ENCODE results near the gene IGFN1. TPM values are rescaled to one million over a fixed set of nuclear protein-coding genes. Genes with fewer than 3 reads are reported as not detected.
"Not testable (repeated sequence)": the region's sequence is repeated elsewhere in the genome, so short reads cannot be mapped to it uniquely, and the experiment has no call there.

Gene IGFN1
- total RNA-seq, 1 experiment from 2014 or later = 0.24 TPM

- no peaks in the 10 kb centered on the region for H3K36me3 ChIP-seq (replicated peaks; ENCODE audit: control insufficient read depth, insufficient read depth, low read length)
- no peaks in the 10 kb centered on the region for H3K27me3 ChIP-seq (ENCODE audit: control insufficient read depth, insufficient read depth, low read length)
- no peak overlapping the region for H3K4me3 ChIP-seq (ENCODE audit: insufficient read depth, low read depth, low read length)
- DNase-seq = peak; percentile 20
Measured at GRCh38 chr1:201223852-201224665, 33.4 kb downstream of the IGFN1 start.

GRCh38 chr1:201224666-201225370 is 34.2 kb downstream of the IGFN1 start:
- no peak for DNase-seq
- no peaks in the 10 kb centered on the region for H3K36me3 ChIP-seq (replicated peaks; ENCODE audit: control insufficient read depth, insufficient read depth, low read length)
- no peak overlapping the region for H3K4me3 ChIP-seq (ENCODE audit: insufficient read depth, low read depth, low read length)
- H3K27me3 ChIP-seq (ENCODE audit: control insufficient read depth, insufficient read depth, low read length) = no peaks in the 10 kb centered on the region

GRCh38 chr1:201226178-201226514 is 35.5 kb downstream of the IGFN1 start:
- H3K36me3 ChIP-seq (replicated peaks; ENCODE audit: control insufficient read depth, insufficient read depth, low read length) = no peaks in the 10 kb centered on the region

GRCh38 chr1:201226859-201227488 is 36.4 kb downstream of the IGFN1 start:
- no peaks in the 10 kb centered on the region for H3K27me3 ChIP-seq (ENCODE audit: control insufficient read depth, insufficient read depth, low read length)
- H3K4me3 ChIP-seq (ENCODE audit: insufficient read depth, low read depth, low read length) = no peak overlapping the region
- no peaks in the 10 kb centered on the region for H3K36me3 ChIP-seq (replicated peaks; ENCODE audit: control insufficient read depth, insufficient read depth, low read length)
- peak; percentile 54 for DNase-seq

More at GRCh38 chr1:201226178-201226514, 35.5 kb downstream of the IGFN1 start:
- no peaks in the 10 kb centered on the region for H3K27me3 ChIP-seq (ENCODE audit: control insufficient read depth, insufficient read depth, low read length)
- no peak for DNase-seq
- no peak overlapping the region for H3K4me3 ChIP-seq (ENCODE audit: insufficient read depth, low read depth, low read length)

GRCh38 chr1:201228011-201228983 is 37.7 kb downstream of the IGFN1 start:
- H3K36me3 ChIP-seq (replicated peaks; ENCODE audit: control insufficient read depth, insufficient read depth, low read length) = no peaks in the 10 kb centered on the region
- no peaks in the 10 kb centered on the region for H3K27me3 ChIP-seq (ENCODE audit: control insufficient read depth, insufficient read depth, low read length)
- H3K4me3 ChIP-seq (ENCODE audit: insufficient read depth, low read depth, low read length) = no peak overlapping the region
- peak; percentile 15 for DNase-seq

GRCh38 chr1:201229095-201229494 is 38.5 kb downstream of the IGFN1 start:
- Histone ChIP-seq H3K4me3 (ENCODE audit: insufficient read depth, low read depth, low read length) (no peak overlapping the region), H3K27me3 (ENCODE audit: control insufficient read depth, insufficient read depth, low read length) (no peaks in the 10 kb centered on the region), H3K36me3 (replicated peaks; ENCODE audit: control insufficient read depth, insufficient read depth, low read length) (no peaks in the 10 kb centered on the region)
- DNase-seq = peak; percentile 15

- Histone ChIP-seq H3K4me3 (ENCODE audit: insufficient read depth, low read depth, low read length) (no peak overlapping the region), H3K36me3 (replicated peaks; ENCODE audit: control insufficient read depth, insufficient read depth, low read length) (no peaks in the 10 kb centered on the region), H3K27me3 (ENCODE audit: control insufficient read depth, insufficient read depth, low read length) (no peaks in the 10 kb centered on the region)
- peak; percentile 51 for DNase-seq
Measured at GRCh38 chr1:201229771-201230635, 39.4 kb downstream of the IGFN1 start.

- Histone ChIP-seq H3K4me3 (ENCODE audit: insufficient read depth, low read depth, low read length) (no peak overlapping the region), H3K36me3 (replicated peaks; ENCODE audit: control insufficient read depth, insufficient read depth, low read length) (no peaks in the 10 kb centered on the region)
- no peak for DNase-seq
Measured at GRCh38 chr1:201230676-201231075, 40.1 kb downstream of the IGFN1 start.

GRCh38 chr1:201239646-201240045 is 49.0 kb downstream of the IGFN1 start:
- H3K27me3 ChIP-seq (ENCODE audit: control insufficient read depth, insufficient read depth, low read length); DNase-seq; H3K4me3 ChIP-seq (ENCODE audit: insufficient read depth, low read depth, low read length); H3K36me3 ChIP-seq (replicated peaks; ENCODE audit: control insufficient read depth, insufficient read depth, low read length): not testable (repeated sequence)

More at GRCh38 chr1:201230676-201231075, 40.1 kb downstream of the IGFN1 start:
- no peaks in the 10 kb centered on the region for H3K27me3 ChIP-seq (ENCODE audit: control insufficient read depth, insufficient read depth, low read length)

GRCh38 chr1:201240171-201240570 is 49.5 kb downstream of the IGFN1 start:
- no peaks in the 10 kb centered on the region for H3K36me3 ChIP-seq (replicated peaks; ENCODE audit: control insufficient read depth, insufficient read depth, low read length)
- no peaks in the 10 kb centered on the region for H3K27me3 ChIP-seq (ENCODE audit: control insufficient read depth, insufficient read depth, low read length)
- no peak overlapping the region for H3K4me3 ChIP-seq (ENCODE audit: insufficient read depth, low read depth, low read length)
- no peak for DNase-seq

GRCh38 chr1:201241736-201242135 is 51.1 kb downstream of the IGFN1 start:
- H3K36me3 ChIP-seq (replicated peaks; ENCODE audit: control insufficient read depth, insufficient read depth, low read length) = no peaks in the 10 kb centered on the region
- H3K4me3 ChIP-seq (ENCODE audit: insufficient read depth, low read depth, low read length) = no peak overlapping the region
- DNase-seq = no peak
- H3K27me3 ChIP-seq (ENCODE audit: control insufficient read depth, insufficient read depth, low read length) = no peaks in the 10 kb centered on the region

GRCh38 chr1:201245082-201245481 is 54.5 kb downstream of the IGFN1 start:
- no peak overlapping the region for H3K4me3 ChIP-seq (ENCODE audit: insufficient read depth, low read depth, low read length)
- no peaks in the 10 kb centered on the region for H3K27me3 ChIP-seq (ENCODE audit: control insufficient read depth, insufficient read depth, low read length)
- DNase-seq = no peak
- H3K36me3 ChIP-seq (replicated peaks; ENCODE audit: control insufficient read depth, insufficient read depth, low read length) = no peaks in the 10 kb centered on the region

GRCh38 chr1:201248721-201249559 is 58.3 kb downstream of the IGFN1 start:
- Histone ChIP-seq H3K27me3 (ENCODE audit: control insufficient read depth, insufficient read depth, low read length) (no peaks in the 10 kb centered on the region), H3K4me3 (ENCODE audit: insufficient read depth, low read depth, low read length) (no peak overlapping the region), H3K36me3 (replicated peaks; ENCODE audit: control insufficient read depth, insufficient read depth, low read length) (no peaks in the 10 kb centered on the region)
- peak; percentile 13 for DNase-seq

Measured in H7 (cell line).